Thoracic aorta (tissue), 2 donors: ENCODE results near the gene ZBTB8A. TPM values are rescaled to one million over a fixed set of nuclear protein-coding genes. Genes with fewer than 3 reads are reported as not detected.
"Not testable (repeated sequence)": the region's sequence is repeated elsewhere in the genome, so short reads cannot be mapped to it uniquely, and the experiment has no call there.

Experiments used
- ATAC-seq: fragments of 150-250 bp; one replicate; pipeline ENCODE4 v1.8.0; 2017; ENCODE audit warnings: low read depth; ENCODE audit not compliant: insufficient number of reproducible peaks, low FRiP score
- DNase-seq: peaks from one replicate; pipeline ENCODE4 v3.0.0-alpha.2; 2020; ENCODE audit warnings: low spot score
- H3K27ac ChIP-seq, 2 donors: fragments of 200-600 bp; sonication (generic); 1 replicate in 1 of 2; 2 replicates in 1 of 2; pipeline ENCODE4 v1.5.1; 2016; ENCODE audit warnings: mild to moderate bottlenecking in 2 of 2, moderate library complexity in 2 of 2
- H3K27me3 ChIP-seq: fragments of 200-600 bp; sonication (generic); replicated peaks from 2 replicates; pipeline ENCODE4 v1.6.0; 2016; ENCODE audit warnings: mild to moderate bottlenecking; ENCODE audit not compliant: insufficient read depth
- H3K36me3 ChIP-seq: fragments of 200-600 bp; sonication (generic); one replicate; pipeline ENCODE4 v1.5.1; 2016
- H3K4me1 ChIP-seq, 2 donors: fragments of 200-600 bp; sonication (generic); 1 replicate in 1 of 2; 2 replicates in 1 of 2; pipeline versions ENCODE4 v1.5.1 to v1.6.0; 2016; ENCODE audit warnings: low read depth in 2 of 2, mild to moderate bottlenecking in 1 of 2; ENCODE audit not compliant: control insufficient read depth in 1 of 2
- H3K4me3 ChIP-seq: fragments of 200-600 bp; sonication (generic); 2 replicates; pipeline ENCODE4 v1.5.1; 2016; ENCODE audit warnings: mild to moderate bottlenecking
- H3K9me3 ChIP-seq: fragments of 200-600 bp; sonication (generic); 2 replicates; pipeline ENCODE4 v1.5.1; 2016
- total RNA-seq, 2 donors: library from RNA; depleted of rRNA; stranded (reverse); fragments of >200 nt; gene quantifications; one replicate each; pipeline versions ENCODE4 v1.1.0 to v1.2.3, GENCODE V29; 2016
- TF ChIP-seq, protein P1 (sequence below): fragments of 200-600 bp; sonication (generic); IDR thresholded peaks from one replicate; pipeline ENCODE4 v1.5.1; 2019; ENCODE audit warnings: antibody characterized with exemption

Gene ZBTB8A
- total RNA-seq, 2 donors from 2014 or later, result 4.5 to 5.6 TPM

- TF ChIP-seq, protein P1, sequence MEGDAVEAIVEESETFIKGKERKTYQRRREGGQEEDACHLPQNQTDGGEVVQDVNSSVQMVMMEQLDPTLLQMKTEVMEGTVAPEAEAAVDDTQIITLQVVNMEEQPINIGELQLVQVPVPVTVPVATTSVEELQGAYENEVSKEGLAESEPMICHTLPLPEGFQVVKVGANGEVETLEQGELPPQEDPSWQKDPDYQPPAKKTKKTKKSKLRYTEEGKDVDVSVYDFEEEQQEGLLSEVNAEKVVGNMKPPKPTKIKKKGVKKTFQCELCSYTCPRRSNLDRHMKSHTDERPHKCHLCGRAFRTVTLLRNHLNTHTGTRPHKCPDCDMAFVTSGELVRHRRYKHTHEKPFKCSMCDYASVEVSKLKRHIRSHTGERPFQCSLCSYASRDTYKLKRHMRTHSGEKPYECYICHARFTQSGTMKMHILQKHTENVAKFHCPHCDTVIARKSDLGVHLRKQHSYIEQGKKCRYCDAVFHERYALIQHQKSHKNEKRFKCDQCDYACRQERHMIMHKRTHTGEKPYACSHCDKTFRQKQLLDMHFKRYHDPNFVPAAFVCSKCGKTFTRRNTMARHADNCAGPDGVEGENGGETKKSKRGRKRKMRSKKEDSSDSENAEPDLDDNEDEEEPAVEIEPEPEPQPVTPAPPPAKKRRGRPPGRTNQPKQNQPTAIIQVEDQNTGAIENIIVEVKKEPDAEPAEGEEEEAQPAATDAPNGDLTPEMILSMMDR, result no peak
- Histone ChIP-seq H3K4me3 (no peak overlapping the region), H3K27me3 (no peaks in the 10 kb centered on the region), H3K9me3 (no peaks in the 10 kb centered on the region), H3K36me3 (no peaks in the 10 kb centered on the region), H3K4me1 (no peaks in the 10 kb centered on the region), H3K27ac (no peak overlapping the region)
- ATAC-seq (no peak), DNase-seq (no peak)
Observed at GRCh38 chr1:32546611-32547010, 7.4 kb downstream of the ZBTB8A start.

DNA sequence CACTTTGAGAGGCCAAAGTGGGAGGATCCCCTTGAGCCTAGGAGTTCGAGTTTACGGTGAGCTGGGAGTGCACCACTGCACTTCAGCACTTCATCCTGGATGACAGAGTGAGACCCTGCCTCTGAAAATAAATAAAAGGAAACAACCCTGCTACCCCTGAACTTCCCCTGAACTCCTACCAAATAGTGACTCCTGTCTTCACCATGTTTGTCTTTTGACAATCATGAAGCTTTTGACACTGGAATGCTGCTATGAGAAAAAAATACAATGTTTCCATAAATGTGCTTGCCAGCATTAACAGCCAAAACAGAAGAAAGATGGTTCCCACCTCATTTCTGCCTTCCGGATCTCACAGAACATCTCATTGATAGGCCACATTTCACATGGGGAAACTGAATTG is 10.4 kb downstream of the ZBTB8A start:
- TF ChIP-seq, protein P1, result no peak
- ATAC-seq, result no peak

DNA sequence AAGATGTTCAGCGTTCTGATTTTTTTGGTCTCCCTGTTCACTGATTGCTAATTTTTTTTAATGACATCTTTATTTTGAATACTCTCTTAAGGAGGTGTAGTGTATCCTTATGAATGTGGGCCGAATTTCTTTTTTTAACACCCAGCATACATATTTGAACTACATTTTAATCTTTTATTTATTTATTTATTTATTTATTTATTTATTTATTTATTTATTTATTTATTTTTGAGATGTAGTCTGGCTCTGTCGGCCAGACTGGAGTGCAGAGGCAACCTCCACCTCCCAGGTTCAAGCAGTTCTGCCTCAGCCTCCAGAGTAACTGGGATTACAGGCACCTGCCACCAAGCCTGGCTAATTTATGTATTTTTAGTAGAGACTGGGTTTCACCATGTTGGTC is 15.1 kb downstream of the ZBTB8A start:
- Histone ChIP-seq H3K27me3 (no peaks in the 10 kb centered on the region), H3K9me3 (no peaks in the 10 kb centered on the region), H3K4me3 (no peak overlapping the region), H3K36me3 (no peaks in the 10 kb centered on the region), H3K4me1 (no peaks in the 10 kb centered on the region), H3K27ac (no peak overlapping the region)
- TF ChIP-seq, protein P1, result no peak
- ATAC-seq, result no peak
- no peak for DNase-seq

More for the DNA sequence above, 10.4 kb downstream of the ZBTB8A start:
- H3K27me3 ChIP-seq, result no peaks in the 10 kb centered on the region
- H3K9me3 ChIP-seq, result no peaks in the 10 kb centered on the region
- no peak overlapping the region for H3K4me3 ChIP-seq
- DNase-seq, result no peak
- no peak overlapping the region for H3K27ac ChIP-seq
- no peaks in the 10 kb centered on the region for H3K4me1 ChIP-seq
- no peaks in the 10 kb centered on the region for H3K36me3 ChIP-seq

DNA sequence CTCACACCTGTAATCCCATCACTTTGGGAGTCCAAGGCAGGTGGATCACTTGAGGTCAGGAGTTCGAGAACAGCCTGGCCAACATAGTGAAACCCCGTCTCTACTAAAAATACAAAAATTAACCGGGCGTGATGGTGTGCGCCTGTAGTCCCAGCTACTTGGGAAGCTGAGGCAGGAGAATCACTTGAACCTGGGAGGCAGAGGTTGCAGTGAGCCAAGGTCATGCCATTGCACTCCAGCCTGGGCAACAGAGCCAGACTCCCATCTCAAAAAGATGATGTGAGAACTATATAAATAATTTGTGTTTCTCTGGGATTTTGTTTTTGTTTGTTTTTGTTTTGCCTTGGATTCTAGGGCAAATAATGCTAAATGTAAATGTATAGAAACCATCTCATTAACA is 17.8 kb downstream of the ZBTB8A start:
- H3K27me3 ChIP-seq, H3K9me3 ChIP-seq, DNase-seq, H3K4me1 ChIP-seq, ATAC-seq, H3K4me3 ChIP-seq, H3K27ac ChIP-seq, H3K36me3 ChIP-seq: not testable (repeated sequence)

DNA sequence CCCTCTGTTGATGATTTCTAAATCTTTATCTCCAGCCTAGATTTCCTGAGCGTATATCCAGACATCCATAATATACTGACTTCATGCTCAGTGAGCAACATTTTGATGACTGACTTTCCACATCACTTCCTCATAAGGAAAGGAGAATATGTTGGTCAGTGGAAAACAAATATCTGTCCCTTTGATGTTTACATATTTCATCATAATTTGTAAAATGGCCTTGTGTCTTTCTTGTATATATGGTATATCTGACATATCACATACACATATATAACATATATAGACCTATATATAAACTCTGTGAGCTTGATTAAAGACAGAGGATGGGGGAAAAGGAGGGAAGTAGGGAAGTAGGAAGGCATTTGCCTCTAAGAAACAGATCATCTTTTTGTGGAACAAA is 18.6 kb downstream of the ZBTB8A start:
- TF ChIP-seq, protein P1, result no peak
- Histone ChIP-seq H3K27ac (no peak overlapping the region), H3K36me3 (peaks cover 5% of the 10 kb centered on the region), H3K4me1 (no peaks in the 10 kb centered on the region), H3K4me3 (no peak overlapping the region), H3K27me3 (no peaks in the 10 kb centered on the region), H3K9me3 (no peaks in the 10 kb centered on the region)
- no peak for ATAC-seq
- no peak for DNase-seq

DNA sequence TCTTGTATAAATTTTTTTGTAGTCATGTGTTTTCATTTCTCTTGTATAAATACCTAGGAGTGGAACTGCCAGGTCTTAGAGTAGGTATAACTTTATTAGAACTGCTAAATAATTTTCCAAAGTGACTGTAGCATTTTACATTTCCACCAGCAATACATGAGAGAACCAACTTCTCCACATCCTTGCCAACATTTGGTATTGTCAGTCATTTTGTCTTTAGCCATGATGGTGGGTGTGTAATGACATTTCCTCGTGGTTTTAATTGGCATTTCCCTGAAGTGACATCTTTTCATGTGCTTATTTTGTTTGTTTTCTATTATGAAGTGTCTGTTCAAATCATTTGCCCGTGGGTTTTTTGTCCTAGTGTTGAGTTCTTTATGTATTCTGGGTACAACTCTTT is 29.7 kb downstream of the ZBTB8A start:
- TF ChIP-seq, protein P1, result no peak
- H3K27me3 ChIP-seq, result no peaks in the 10 kb centered on the region
- H3K4me3 ChIP-seq, result no peak overlapping the region
- no peak for ATAC-seq
- H3K4me1 ChIP-seq, result no peaks in the 10 kb centered on the region
- no peaks in the 10 kb centered on the region for H3K36me3 ChIP-seq
- no peaks in the 10 kb centered on the region for H3K9me3 ChIP-seq
- no peak for DNase-seq
- H3K27ac ChIP-seq, result no peak overlapping the region
